ENCODE data around the gene GPC6. TPM values are rescaled to one million over a fixed set of nuclear protein-coding genes. Genes with fewer than 3 reads are reported as not detected.

GPC6 gene
- total and polyA plus RNA-seq, 2 experiments from 2014 or later: 26.0 to 92.8 TPM

GRCh38 chr13:93361703-93362102, 135.1 kb downstream of the GPC6 start:
- TF ChIP-seq EZH2 (IDR thresholded peaks at IDR 0.05; ENCODE audit: borderline replicate concordance) (no peak), CTCF (IDR thresholded peaks at IDR 0.05; ENCODE audit: poor library complexity) (no peak), EZH2phosphoT487 (IDR thresholded peaks at IDR 0.05; ENCODE audit: low read depth, severe bottlenecking, unreplicated experiment) (no peak)
- Histone ChIP-seq H3K9me3 (ENCODE audit: low read depth) (no peaks in the 10 kb centered on the region), H3K27ac (peak overlapping the region; percentile 7), H3K79me2 (peaks cover 76% of the 10 kb centered on the region), H3K27me3 (no peaks in the 10 kb centered on the region), H2AFZ (no peak overlapping the region), H3K36me3 (replicated peaks; ENCODE audit: insufficient read depth, low read depth) (no peaks in the 10 kb centered on the region), H3K4me3 (no peak overlapping the region), H3K4me1 (ENCODE audit: insufficient read depth) (peaks cover 12% of the 10 kb centered on the region), H3K4me2 (peak overlapping the region; percentile 59), H4K20me1 (ENCODE audit: insufficient read depth, poor library complexity, severe bottlenecking) (no peaks in the 10 kb centered on the region), H3K9me2 (replicated peaks; ENCODE audit: insufficient read depth) (no peaks in the 10 kb centered on the region)
- 35% methylated on average over 3 of the region's 3 CpGs for WGBS (ENCODE audit: low lambda C conversion rate, missing lambda C conversion rate)
- peak; percentile 16 for DNase-seq (ENCODE audit: low spot score)

GRCh38 chr13:93364166-93364565, 137.6 kb downstream of the GPC6 start:
- Histone ChIP-seq H3K79me2 (peaks cover 69% of the 10 kb centered on the region), H3K4me2 (no peak overlapping the region), H3K27me3 (no peaks in the 10 kb centered on the region), H3K9me3 (ENCODE audit: low read depth) (no peaks in the 10 kb centered on the region), H3K4me1 (ENCODE audit: insufficient read depth) (peaks cover 12% of the 10 kb centered on the region), H3K27ac (no peak overlapping the region), H3K4me3 (no peak overlapping the region), H4K20me1 (ENCODE audit: insufficient read depth, poor library complexity, severe bottlenecking) (no peaks in the 10 kb centered on the region), H3K36me3 (replicated peaks; ENCODE audit: insufficient read depth, low read depth) (no peaks in the 10 kb centered on the region), H2AFZ (no peak overlapping the region), H3K9me2 (replicated peaks; ENCODE audit: insufficient read depth) (no peaks in the 10 kb centered on the region)
- WGBS (ENCODE audit: low lambda C conversion rate, missing lambda C conversion rate): 86% methylated on average over 5 of the region's 5 CpGs
- DNase-seq (ENCODE audit: low spot score): no peak
- TF ChIP-seq CTCF (IDR thresholded peaks at IDR 0.05; ENCODE audit: poor library complexity) (no peak), EZH2phosphoT487 (IDR thresholded peaks at IDR 0.05; ENCODE audit: low read depth, severe bottlenecking, unreplicated experiment) (no peak), EZH2 (IDR thresholded peaks at IDR 0.05; ENCODE audit: borderline replicate concordance) (no peak)

- Histone ChIP-seq H3K27me3 (no peaks in the 10 kb centered on the region), H3K79me2 (peaks cover 69% of the 10 kb centered on the region), H3K9me3 (ENCODE audit: low read depth) (no peaks in the 10 kb centered on the region), H3K36me3 (replicated peaks; ENCODE audit: insufficient read depth, low read depth) (no peaks in the 10 kb centered on the region), H3K4me2 (no peak overlapping the region), H3K9me2 (replicated peaks; ENCODE audit: insufficient read depth) (no peaks in the 10 kb centered on the region), H4K20me1 (ENCODE audit: insufficient read depth, poor library complexity, severe bottlenecking) (no peaks in the 10 kb centered on the region), H3K4me3 (no peak overlapping the region), H3K4me1 (ENCODE audit: insufficient read depth) (no peaks in the 10 kb centered on the region), H3K27ac (no peak overlapping the region), H2AFZ (no peak overlapping the region)
- no peak for TF ChIP-seq CTCF (IDR thresholded peaks at IDR 0.05; ENCODE audit: poor library complexity)
- TF ChIP-seq EZH2phosphoT487 (IDR thresholded peaks at IDR 0.05; ENCODE audit: low read depth, severe bottlenecking, unreplicated experiment): no peak
- no peak for TF ChIP-seq EZH2 (IDR thresholded peaks at IDR 0.05; ENCODE audit: borderline replicate concordance)
- DNase-seq (ENCODE audit: low spot score): no peak
- WGBS (ENCODE audit: low lambda C conversion rate, missing lambda C conversion rate): no CpG with 5 or more reads among the region's 1 CpG
These were observed 141.7 kb downstream of the GPC6 start for GRCh38 chr13:93368296-93368695.

- no peak overlapping the region for H3K4me3 ChIP-seq
- no peak for DNase-seq (ENCODE audit: low spot score)
- H3K9me2 ChIP-seq (replicated peaks; ENCODE audit: insufficient read depth): no peaks in the 10 kb centered on the region
- H4K20me1 ChIP-seq (ENCODE audit: insufficient read depth, poor library complexity, severe bottlenecking): no peaks in the 10 kb centered on the region
- H3K27me3 ChIP-seq: no peaks in the 10 kb centered on the region
- no peaks in the 10 kb centered on the region for H3K9me3 ChIP-seq (ENCODE audit: low read depth)
- TF ChIP-seq EZH2phosphoT487 (IDR thresholded peaks at IDR 0.05; ENCODE audit: low read depth, severe bottlenecking, unreplicated experiment): no peak
- no peak for TF ChIP-seq EZH2 (IDR thresholded peaks at IDR 0.05; ENCODE audit: borderline replicate concordance)
- TF ChIP-seq CTCF (IDR thresholded peaks at IDR 0.05; ENCODE audit: poor library complexity): no peak
- H3K4me2 ChIP-seq: no peak overlapping the region
- H3K36me3 ChIP-seq (replicated peaks; ENCODE audit: insufficient read depth, low read depth): no peaks in the 10 kb centered on the region
- H3K27ac ChIP-seq: no peak overlapping the region
- H2AFZ ChIP-seq: no peak overlapping the region
- no peaks in the 10 kb centered on the region for H3K4me1 ChIP-seq (ENCODE audit: insufficient read depth)
- peaks cover 73% of the 10 kb centered on the region for H3K79me2 ChIP-seq
These were observed 142.1 kb downstream of the GPC6 start for GRCh38 chr13:93368718-93369117.
